NCI-H128 (cell line): ENCODE measurements around the gene SND1.

Source experiments
- DNase-seq: peaks from one replicate; lab custom pipeline; 2025; ENCODE audit not compliant: unreplicated experiment; lab: John Stamatoyannopoulos, UW

SND1 gene

GRCh38 chr7:128081808-128082207 lies 429.8 kb downstream of the SND1 start:
- DNase-seq: no peak

- DNase-seq: no peak
Observed at GRCh38 chr7:128082431-128082830, 430.4 kb downstream of the SND1 start.

- no peak for DNase-seq
Observed at GRCh38 chr7:128084896-128085608, 433.1 kb downstream of the SND1 start.

GRCh38 chr7:128090492-128090891 lies 438.5 kb downstream of the SND1 start:
- no peak for DNase-seq

DNA sequence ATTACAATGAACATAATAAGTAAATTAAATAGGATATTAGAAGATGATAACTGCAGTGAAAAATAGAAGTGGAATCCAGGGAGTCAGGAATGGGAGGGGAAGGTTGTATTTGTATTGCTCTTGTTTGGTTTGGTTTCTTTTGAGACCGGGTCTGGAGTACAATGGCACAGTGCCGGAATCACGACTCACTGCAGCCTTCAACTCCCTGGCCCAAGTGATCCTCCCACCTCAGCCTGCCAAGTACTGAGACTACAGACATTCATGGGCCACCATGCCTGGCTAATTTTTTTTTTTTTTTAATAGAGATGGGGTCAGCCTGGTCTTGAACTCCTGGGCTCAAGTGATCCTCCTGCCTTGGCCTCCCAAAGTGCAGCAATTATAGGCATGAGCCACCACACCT lies 439.1 kb downstream of the SND1 start:
- no peak for DNase-seq

DNA sequence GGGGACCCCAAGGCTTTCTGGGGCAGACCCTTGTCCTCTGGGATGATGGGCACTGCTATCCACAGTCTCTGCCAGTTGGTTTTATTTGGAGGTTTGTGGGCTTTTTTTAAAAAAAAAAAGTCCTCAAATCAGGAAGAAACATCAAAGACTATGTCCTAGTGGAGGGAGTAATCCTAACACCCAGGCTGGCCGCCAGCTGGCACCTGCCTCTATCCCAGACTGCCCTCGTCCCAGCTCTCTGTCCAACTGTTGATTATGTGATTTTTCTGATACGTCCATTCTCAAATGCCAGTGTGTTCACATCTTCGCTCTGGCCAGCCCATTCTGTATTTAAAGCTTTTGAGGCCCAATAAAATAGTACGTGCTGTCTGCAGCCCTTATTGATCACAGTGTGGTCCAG lies 440.2 kb downstream of the SND1 start:
- no peak for DNase-seq

- DNase-seq: no peak
Observed at GRCh38 chr7:128093614-128094570, 441.9 kb downstream of the SND1 start.

- no peak for DNase-seq
Observed at GRCh38 chr7:128094686-128095085, 442.7 kb downstream of the SND1 start.

GRCh38 chr7:128097211-128097731 lies 445.3 kb downstream of the SND1 start:
- DNase-seq: no peak

GRCh38 chr7:128098629-128099028 lies 446.6 kb downstream of the SND1 start:
- DNase-seq: no peak

DNA sequence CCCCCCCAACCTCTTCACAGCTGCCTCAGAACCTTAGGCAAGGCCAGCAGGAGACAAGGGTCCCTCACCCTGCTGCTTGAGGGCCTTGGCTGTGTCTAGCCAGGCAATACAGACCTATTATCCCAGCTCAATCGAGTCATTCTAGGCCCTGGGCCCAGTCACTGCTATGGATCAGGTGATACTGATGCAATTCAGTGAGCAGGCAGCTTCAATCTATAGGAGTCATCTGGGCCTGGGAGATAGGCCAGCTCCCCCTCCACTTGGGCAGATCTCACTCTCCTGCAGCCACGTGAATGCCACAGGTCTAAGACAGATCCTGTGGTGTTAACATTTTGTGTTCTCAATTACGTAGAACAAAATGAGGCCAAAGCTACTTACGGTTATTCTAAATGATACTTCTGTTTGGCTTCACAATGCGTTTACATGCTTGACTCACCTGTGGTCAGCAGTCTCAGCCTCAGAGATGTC lies 447.2 kb downstream of the SND1 start:
- DNase-seq: no peak

- DNase-seq: no peak
Observed at GRCh38 chr7:128100225-128100948, 448.4 kb downstream of the SND1 start.

DNA sequence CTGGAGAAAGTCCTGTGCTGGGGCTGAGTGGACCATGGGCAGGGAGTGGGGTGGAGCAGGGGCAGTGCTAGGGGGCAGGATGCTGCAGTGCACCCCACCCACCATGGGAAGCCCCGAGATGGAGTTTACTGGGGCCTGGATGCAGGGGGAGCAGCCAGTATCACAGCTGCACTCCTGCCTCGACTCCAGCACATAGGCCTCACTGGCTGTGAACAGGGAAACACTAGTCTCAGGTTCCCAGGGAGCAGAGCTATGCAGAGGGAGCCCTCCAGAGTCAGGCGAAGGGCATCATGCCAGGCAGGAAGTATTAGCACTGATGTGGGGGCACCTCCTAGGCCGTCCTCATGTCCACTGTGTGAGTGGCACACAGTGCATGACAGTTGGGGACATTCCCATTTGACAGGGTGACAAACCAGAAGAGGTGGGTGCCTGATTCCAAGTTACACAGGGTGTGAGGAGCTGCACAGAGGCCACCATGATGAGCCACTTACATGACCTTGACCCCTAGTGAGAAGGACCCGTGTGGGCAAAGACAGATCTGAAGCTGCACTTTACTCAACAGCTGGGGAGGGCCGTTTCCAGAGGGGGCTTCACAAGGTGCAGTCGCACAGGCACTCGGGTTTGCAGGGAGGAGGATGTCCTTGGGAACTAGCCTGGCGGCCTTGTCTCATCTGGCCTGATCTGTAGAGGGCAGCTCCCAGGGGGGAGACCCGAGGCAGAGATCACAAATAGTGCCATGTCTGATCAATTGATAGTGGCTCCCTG lies 449.1 kb downstream of the SND1 start:
- DNase-seq: no peak

GRCh38 chr7:128102490-128103291 lies 450.7 kb downstream of the SND1 start:
- no peak for DNase-seq

GRCh38 chr7:128103498-128104107 lies 451.6 kb downstream of the SND1 start:
- DNase-seq: no peak

- DNase-seq: no peak
Observed at GRCh38 chr7:128104108-128104742, 452.2 kb downstream of the SND1 start.

GRCh38 chr7:128105228-128106022 lies 453.4 kb downstream of the SND1 start:
- no peak for DNase-seq

DNA sequence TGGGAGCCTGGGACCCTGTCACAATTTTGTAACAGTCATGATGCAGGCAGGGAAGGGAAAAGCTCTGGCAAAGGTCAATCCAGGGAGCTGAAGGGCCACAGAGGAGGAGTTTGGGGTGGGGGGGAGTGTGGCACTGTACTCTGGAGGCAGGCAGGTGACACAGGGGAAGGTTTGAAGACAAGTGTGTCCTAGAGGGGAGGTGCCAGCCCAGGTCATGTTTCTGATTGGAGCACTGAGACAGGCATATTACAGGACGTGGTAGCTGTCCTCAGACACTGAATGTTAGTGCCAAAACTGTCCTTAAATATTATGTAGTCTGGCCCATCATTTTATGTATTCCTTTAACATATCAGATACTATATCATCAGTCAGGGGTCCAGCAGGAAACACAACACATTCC lies 454.8 kb downstream of the SND1 start:
- DNase-seq: no peak
